ENCODE measurements around the gene CCDC191.

DNA sequence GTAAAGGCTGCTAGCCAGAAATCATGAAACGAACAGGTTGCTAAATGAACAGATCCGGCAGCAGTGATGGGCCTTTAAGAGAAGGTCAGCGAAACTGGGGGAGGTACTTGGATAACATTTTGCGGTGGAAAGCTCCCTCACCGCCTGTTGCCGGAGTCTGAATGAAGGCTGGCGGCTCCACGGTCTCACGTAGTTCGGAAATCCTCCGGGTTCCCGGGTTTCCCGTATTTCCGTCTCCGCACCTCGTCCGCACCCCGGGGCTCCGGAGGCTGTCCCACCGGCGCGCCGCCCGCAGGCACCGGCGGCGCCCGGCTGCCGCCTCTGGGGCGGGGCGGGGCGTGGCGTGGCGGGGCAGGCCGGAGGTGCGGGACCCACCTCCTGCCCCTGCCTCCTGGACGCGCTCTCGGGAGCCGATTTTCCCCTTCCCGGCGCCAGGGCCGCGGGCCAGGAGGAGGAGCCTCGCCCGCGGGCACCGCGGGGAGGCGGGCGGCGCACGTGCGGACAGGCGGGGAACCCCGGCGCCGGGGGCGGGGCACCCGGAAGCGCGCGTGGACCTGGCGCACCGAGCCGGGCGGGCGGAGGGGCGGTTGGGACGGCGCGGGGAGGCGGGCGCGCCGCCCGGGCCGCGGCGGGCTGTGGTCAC is 108.8 kb downstream of the CCDC191 start, which contains the start of gene ZDHHC23:
- peak in 1 of 2 donors; percentile 26 for TF ChIP-seq POLR2A (IDR thresholded peaks at IDR 0.05)
- TF ChIP-seq, protein P1, sequence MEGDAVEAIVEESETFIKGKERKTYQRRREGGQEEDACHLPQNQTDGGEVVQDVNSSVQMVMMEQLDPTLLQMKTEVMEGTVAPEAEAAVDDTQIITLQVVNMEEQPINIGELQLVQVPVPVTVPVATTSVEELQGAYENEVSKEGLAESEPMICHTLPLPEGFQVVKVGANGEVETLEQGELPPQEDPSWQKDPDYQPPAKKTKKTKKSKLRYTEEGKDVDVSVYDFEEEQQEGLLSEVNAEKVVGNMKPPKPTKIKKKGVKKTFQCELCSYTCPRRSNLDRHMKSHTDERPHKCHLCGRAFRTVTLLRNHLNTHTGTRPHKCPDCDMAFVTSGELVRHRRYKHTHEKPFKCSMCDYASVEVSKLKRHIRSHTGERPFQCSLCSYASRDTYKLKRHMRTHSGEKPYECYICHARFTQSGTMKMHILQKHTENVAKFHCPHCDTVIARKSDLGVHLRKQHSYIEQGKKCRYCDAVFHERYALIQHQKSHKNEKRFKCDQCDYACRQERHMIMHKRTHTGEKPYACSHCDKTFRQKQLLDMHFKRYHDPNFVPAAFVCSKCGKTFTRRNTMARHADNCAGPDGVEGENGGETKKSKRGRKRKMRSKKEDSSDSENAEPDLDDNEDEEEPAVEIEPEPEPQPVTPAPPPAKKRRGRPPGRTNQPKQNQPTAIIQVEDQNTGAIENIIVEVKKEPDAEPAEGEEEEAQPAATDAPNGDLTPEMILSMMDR (IDR thresholded peaks at IDR 0.05) = no peak

Measured in uterus (tissue), 2 donors.